ENCODE data around the gene SND1. TPM values are rescaled to one million over a fixed set of nuclear protein-coding genes. Genes with fewer than 3 reads are reported as not detected.

SND1 gene
- total and polyA plus RNA-seq, 4 donors, result 59.4 to 214 (median 84.1) TPM

DNA sequence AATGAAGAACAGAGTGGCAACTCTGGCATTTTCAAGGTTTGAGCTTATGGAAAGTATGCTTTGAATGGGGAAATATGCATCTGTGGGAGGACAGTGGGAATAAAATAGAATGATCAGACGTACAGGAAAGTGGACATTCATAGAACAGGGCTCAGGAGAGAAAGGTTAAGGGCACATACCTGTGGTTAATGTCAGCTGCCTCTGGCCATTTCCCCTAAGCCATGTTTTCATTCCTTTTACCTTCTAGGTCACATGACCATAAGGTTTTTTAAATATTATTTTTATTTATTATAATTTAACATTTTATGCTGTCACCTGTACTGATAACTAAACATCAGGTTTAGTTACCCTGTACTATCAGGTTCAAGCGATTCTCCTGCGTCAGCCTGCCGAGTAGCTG lies 326.4 kb downstream of the SND1 start (continued):
- TF ChIP-seq, protein P1, sequence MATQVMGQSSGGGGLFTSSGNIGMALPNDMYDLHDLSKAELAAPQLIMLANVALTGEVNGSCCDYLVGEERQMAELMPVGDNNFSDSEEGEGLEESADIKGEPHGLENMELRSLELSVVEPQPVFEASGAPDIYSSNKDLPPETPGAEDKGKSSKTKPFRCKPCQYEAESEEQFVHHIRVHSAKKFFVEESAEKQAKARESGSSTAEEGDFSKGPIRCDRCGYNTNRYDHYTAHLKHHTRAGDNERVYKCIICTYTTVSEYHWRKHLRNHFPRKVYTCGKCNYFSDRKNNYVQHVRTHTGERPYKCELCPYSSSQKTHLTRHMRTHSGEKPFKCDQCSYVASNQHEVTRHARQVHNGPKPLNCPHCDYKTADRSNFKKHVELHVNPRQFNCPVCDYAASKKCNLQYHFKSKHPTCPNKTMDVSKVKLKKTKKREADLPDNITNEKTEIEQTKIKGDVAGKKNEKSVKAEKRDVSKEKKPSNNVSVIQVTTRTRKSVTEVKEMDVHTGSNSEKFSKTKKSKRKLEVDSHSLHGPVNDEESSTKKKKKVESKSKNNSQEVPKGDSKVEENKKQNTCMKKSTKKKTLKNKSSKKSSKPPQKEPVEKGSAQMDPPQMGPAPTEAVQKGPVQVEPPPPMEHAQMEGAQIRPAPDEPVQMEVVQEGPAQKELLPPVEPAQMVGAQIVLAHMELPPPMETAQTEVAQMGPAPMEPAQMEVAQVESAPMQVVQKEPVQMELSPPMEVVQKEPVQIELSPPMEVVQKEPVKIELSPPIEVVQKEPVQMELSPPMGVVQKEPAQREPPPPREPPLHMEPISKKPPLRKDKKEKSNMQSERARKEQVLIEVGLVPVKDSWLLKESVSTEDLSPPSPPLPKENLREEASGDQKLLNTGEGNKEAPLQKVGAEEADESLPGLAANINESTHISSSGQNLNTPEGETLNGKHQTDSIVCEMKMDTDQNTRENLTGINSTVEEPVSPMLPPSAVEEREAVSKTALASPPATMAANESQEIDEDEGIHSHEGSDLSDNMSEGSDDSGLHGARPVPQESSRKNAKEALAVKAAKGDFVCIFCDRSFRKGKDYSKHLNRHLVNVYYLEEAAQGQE (IDR thresholded peaks at IDR 0.05), result no peak
- no peak for TF ChIP-seq NR2F2 (IDR thresholded peaks at IDR 0.05)
- no peak for TF ChIP-seq RXRA (IDR thresholded peaks at IDR 0.05)
- no peak for TF ChIP-seq HNF4G (IDR thresholded peaks at IDR 0.05)
- TF ChIP-seq FOXA2 (IDR thresholded peaks at IDR 0.05), result no peak

DNA sequence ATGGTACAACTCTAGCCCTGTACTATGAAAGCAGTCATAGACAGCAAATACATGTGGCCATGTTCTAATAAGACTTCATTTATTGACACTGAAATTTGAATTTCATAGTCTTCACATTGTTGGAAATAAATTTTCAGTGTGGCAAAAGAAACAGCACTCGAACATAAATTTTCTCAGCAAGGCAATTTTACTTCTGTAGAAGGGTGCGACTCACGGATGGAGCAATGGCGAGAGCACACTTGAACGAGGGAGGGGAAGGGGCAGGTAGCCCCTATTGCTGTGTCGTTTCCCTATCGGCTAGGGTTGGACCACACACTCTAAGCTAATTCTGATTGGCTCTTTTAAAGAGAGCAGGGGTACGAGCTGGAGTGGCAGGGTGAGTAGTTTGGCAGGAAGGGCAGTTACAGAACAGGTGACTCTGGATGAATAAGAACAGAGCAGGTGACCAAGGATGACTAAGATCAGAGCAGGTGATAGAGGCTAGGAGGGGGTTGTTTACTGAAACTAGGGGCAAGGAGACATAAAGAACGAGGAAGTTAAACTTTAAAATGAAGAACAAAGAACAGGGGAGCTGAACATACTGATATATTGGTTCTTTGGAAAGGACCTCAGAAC lies 327.2 kb downstream of the SND1 start:
- peaks cover 3 to 11% (median 8%) of the 10 kb centered on the region in 4 donors for H3K36me3 ChIP-seq (ENCODE audit: control insufficient read depth in 4 of 4, insufficient read depth in 3 of 4, low read depth in 1 of 4, low read length in 3 of 4)
- TF ChIP-seq EGR1 (IDR thresholded peaks at IDR 0.05; ENCODE audit: low read depth in 2 of 2) (no peak), FOXA1 (IDR thresholded peaks at IDR 0.05) (no peak)
- 98% methylated on average over 9 of the region's 9 CpGs for WGBS

DNA sequence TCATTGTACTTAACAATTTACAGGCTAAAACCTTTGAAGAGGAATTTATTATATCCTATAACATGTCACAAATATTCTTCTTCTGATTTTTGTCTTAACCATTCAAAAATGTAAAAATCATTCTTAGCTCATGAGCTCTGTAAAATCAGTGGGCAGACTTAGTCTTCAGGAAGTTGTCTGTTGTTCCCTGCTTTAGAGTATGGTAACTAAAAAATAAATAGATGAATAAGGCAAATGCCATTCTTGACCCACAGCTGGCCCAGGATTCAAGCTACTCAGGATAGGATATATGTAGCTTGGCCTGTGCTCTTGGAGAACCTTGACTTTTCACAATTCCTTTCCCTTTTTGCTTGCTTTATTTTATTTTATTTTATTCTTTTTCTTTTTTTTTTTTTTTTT lies 327.7 kb downstream of the SND1 start:
- H3K9me3 ChIP-seq (ENCODE audit: control insufficient read depth in 4 of 4, low read length in 3 of 4), result no peaks in the 10 kb centered on the region
- H3K9ac ChIP-seq (ENCODE audit: low read depth in 1 of 2, low read length in 2 of 2), result no peak overlapping the region
- no peaks in the 10 kb centered on the region for H3K27me3 ChIP-seq (ENCODE audit: control insufficient read depth in 4 of 4, insufficient read depth in 4 of 4, low read length in 3 of 4)
- H3K4me1 ChIP-seq (ENCODE audit: control insufficient read depth in 4 of 4, insufficient read depth in 4 of 4, low read length in 3 of 4), result no peaks in the 10 kb centered on the region
- H3K4me3 ChIP-seq (ENCODE audit: low read depth in 1 of 3, low read length in 3 of 3), result no peak overlapping the region
- no peak overlapping the region for H3K27ac ChIP-seq (ENCODE audit: low read depth in 1 of 2, low read length in 2 of 2)
- TF ChIP-seq HNF4G (IDR thresholded peaks at IDR 0.05) (no peak), RXRA (IDR thresholded peaks at IDR 0.05) (no peak), FOXA2 (IDR thresholded peaks at IDR 0.05) (no peak)
- TF ChIP-seq, protein P2, sequence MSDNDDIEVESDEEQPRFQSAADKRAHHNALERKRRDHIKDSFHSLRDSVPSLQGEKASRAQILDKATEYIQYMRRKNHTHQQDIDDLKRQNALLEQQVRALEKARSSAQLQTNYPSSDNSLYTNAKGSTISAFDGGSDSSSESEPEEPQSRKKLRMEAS (IDR thresholded peaks at IDR 0.05), result no peak
- TF ChIP-seq, protein P3, sequence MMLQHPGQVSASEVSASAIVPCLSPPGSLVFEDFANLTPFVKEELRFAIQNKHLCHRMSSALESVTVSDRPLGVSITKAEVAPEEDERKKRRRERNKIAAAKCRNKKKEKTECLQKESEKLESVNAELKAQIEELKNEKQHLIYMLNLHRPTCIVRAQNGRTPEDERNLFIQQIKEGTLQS (IDR thresholded peaks at IDR 0.05), result no peak
- no peak for DNase-seq (ENCODE audit: low spot score)
- peaks cover 3 to 11% (median 8%) of the 10 kb centered on the region in 4 donors for H3K36me3 ChIP-seq (ENCODE audit: control insufficient read depth in 4 of 4, insufficient read depth in 3 of 4, low read depth in 1 of 4, low read length in 3 of 4)

More for the DNA sequence above, 327.2 kb downstream of the SND1 start:
- no peak for DNase-seq (ENCODE audit: low spot score)
- H3K4me3 ChIP-seq (ENCODE audit: low read depth in 1 of 3, low read length in 3 of 3), result no peak overlapping the region
- no peak overlapping the region for H3K27ac ChIP-seq (ENCODE audit: low read depth in 1 of 2, low read length in 2 of 2)
- H3K9ac ChIP-seq (ENCODE audit: low read depth in 1 of 2, low read length in 2 of 2), result no peak overlapping the region
- H3K4me1 ChIP-seq (ENCODE audit: control insufficient read depth in 4 of 4, insufficient read depth in 4 of 4, low read length in 3 of 4), result no peaks in the 10 kb centered on the region
- H3K27me3 ChIP-seq (ENCODE audit: control insufficient read depth in 4 of 4, insufficient read depth in 4 of 4, low read length in 3 of 4), result no peaks in the 10 kb centered on the region
- no peaks in the 10 kb centered on the region for H3K9me3 ChIP-seq (ENCODE audit: control insufficient read depth in 4 of 4, low read length in 3 of 4)

DNA sequence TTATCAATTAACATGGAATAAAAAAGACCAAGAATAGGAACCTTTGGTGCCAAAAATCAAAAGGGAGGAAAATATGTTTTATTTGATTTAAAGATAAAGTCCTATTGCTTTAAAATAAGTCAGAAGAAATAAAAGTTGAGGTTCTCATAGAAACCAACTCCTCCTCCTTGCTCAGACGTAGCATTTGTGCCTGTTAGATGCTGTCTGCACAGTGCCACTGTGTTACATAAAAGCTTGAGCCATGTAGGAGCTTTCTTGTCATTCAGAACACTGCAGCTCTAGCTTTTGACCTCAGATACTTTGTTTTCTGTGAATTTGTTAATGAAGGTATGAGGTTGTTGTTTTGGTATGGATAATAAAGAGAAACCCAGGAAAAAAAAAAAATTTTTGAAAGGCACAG lies 328.9 kb downstream of the SND1 start:
- WGBS, result 97% methylated on average over 1 of the region's 1 CpG
- Histone ChIP-seq H3K4me1 (ENCODE audit: control insufficient read depth in 4 of 4, insufficient read depth in 4 of 4, low read length in 3 of 4) (no peaks in the 10 kb centered on the region), H3K36me3 (ENCODE audit: control insufficient read depth in 4 of 4, insufficient read depth in 3 of 4, low read depth in 1 of 4, low read length in 3 of 4) (peaks cover 3 to 11% (median 6%) of the 10 kb centered on the region in 4 donors), H3K4me3 (ENCODE audit: low read depth in 1 of 3, low read length in 3 of 3) (no peak overlapping the region), H3K27ac (ENCODE audit: low read depth in 1 of 2, low read length in 2 of 2) (no peak overlapping the region), H3K9me3 (ENCODE audit: control insufficient read depth in 4 of 4, low read length in 3 of 4) (no peaks in the 10 kb centered on the region), H3K27me3 (ENCODE audit: control insufficient read depth in 4 of 4, insufficient read depth in 4 of 4, low read length in 3 of 4) (no peaks in the 10 kb centered on the region), H3K9ac (ENCODE audit: low read depth in 1 of 2, low read length in 2 of 2) (no peak overlapping the region)
- TF ChIP-seq, protein P1 (IDR thresholded peaks at IDR 0.05), result no peak
- TF ChIP-seq RAD21 (IDR thresholded peaks at IDR 0.05) (no peak), SP1 (IDR thresholded peaks at IDR 0.05) (no peak), GABPA (IDR thresholded peaks at IDR 0.05 in 1 of 2, conservative IDR thresholded peaks at IDR 0.05 in 1 of 2) (no peak)
- no peak for DNase-seq (ENCODE audit: low spot score)

Measured in liver (tissue), 9 donors.